ENCODE results near the gene DCX.

Gene DCX

GRCh38 chrX:111411983-111412382, at the start of gene DCX:
Gene DCX, minus strand, starts transcription at chrX:111412192. Its CDS starts 1,794 bp downstream, at chrX:111410398.
- DNase-seq (ENCODE audit: low spot score) = no peak

- no peak for DNase-seq (ENCODE audit: low spot score)
These were observed 48.6 kb upstream of the DCX start for GRCh38 chrX:111460607-111461006.

- no peak for DNase-seq (ENCODE audit: low spot score)
These were observed 35.3 kb upstream of the DCX start for GRCh38 chrX:111447298-111447697.

GRCh38 chrX:111445485-111445884, 33.5 kb upstream of the DCX start:
- DNase-seq (ENCODE audit: low spot score) = peak; percentile 10

GRCh38 chrX:111444881-111445280, 32.9 kb upstream of the DCX start:
- no peak for DNase-seq (ENCODE audit: low spot score)

- DNase-seq (ENCODE audit: low spot score) = no peak
These were observed 32.0 kb upstream of the DCX start for GRCh38 chrX:111443946-111444345.

GRCh38 chrX:111442791-111443190, 30.8 kb upstream of the DCX start:
- no peak for DNase-seq (ENCODE audit: low spot score)

- DNase-seq (ENCODE audit: low spot score) = no peak
These were observed 23.5 kb upstream of the DCX start for GRCh38 chrX:111435469-111435868.

GRCh38 chrX:111431001-111431400, 19.0 kb upstream of the DCX start:
- DNase-seq (ENCODE audit: low spot score) = no peak

GRCh38 chrX:111411557-111411956, 435 bp downstream of the DCX start:
- DNase-seq (ENCODE audit: low spot score) = no peak

GRCh38 chrX:111410590-111411078, 1.4 kb downstream of the DCX start:
- DNase-seq (ENCODE audit: low spot score) = no peak

- DNase-seq (ENCODE audit: low spot score) = no peak
These were observed 2.7 kb downstream of the DCX start for GRCh38 chrX:111409326-111409725.

- no peak for DNase-seq (ENCODE audit: low spot score)
These were observed 4.0 kb downstream of the DCX start for GRCh38 chrX:111407948-111408347.

GRCh38 chrX:111402344-111402743, 9.6 kb downstream of the DCX start:
- DNase-seq (ENCODE audit: low spot score) = no peak

GRCh38 chrX:111395149-111395548, 16.8 kb downstream of the DCX start:
- no peak for DNase-seq (ENCODE audit: low spot score)

- no peak for DNase-seq (ENCODE audit: low spot score)
These were observed 17.4 kb downstream of the DCX start for GRCh38 chrX:111394569-111394968.

- no peak for DNase-seq (ENCODE audit: low spot score)
These were observed 24.4 kb downstream of the DCX start for GRCh38 chrX:111387470-111388070.

- no peak for DNase-seq (ENCODE audit: low spot score)
These were observed 25.3 kb downstream of the DCX start for GRCh38 chrX:111386615-111387233.

GRCh38 chrX:111386077-111386476, 25.9 kb downstream of the DCX start:
- DNase-seq (ENCODE audit: low spot score) = no peak

GRCh38 chrX:111382277-111382676, 29.7 kb downstream of the DCX start:
- DNase-seq (ENCODE audit: low spot score) = no peak

GRCh38 chrX:111376897-111377578, 35.0 kb downstream of the DCX start:
- no peak for DNase-seq (ENCODE audit: low spot score)

- DNase-seq (ENCODE audit: low spot score) = no peak
These were observed 35.5 kb downstream of the DCX start for GRCh38 chrX:111376486-111376885.

GRCh38 chrX:111375747-111376146, 36.2 kb downstream of the DCX start:
- no peak for DNase-seq (ENCODE audit: low spot score)
